A549 (cell line): Measurements from ENCODE around the gene ANKRD36.
"Not testable (repeated sequence)": the region's sequence is repeated elsewhere in the genome, so short reads cannot be mapped to it uniquely, and the experiment has no call there.

ENCODE experiments used
- BHLHE40 ChIP-seq: IDR thresholded peaks from 2 replicates; pipeline ENCODE4 v1.6.1; 2012; ENCODE audit warnings: low read depth, low read length, inconsistent platforms
- CBX8 ChIP-seq: fragments of 200-600 bp; sonication (generic); IDR thresholded peaks from 2 replicates; pipeline ENCODE4 v1.6.1; 2016
- CEBPB ChIP-seq, 2 experiments: fragments of >200 bp in 1 of 2; sonication (Bioruptor Twin) in 1 of 2; formaldehyde crosslinking in 1 of 2; IDR thresholded peaks; 2 replicates each; pipeline ENCODE4 v1.6.1; 2012 to 2016
- EP300 ChIP-seq, 2 experiments: fragments of >200 bp; sonication (Bioruptor Twin); formaldehyde crosslinking; IDR thresholded peaks; 2 replicates in 1 of 2; 3 replicates in 1 of 2; pipeline ENCODE4 v1.6.1; 2016 to 2017
- HOXB5 ChIP-seq: fragments of 250-450 bp; sonication (Bioruptor Pico); IDR thresholded peaks from 2 replicates; pipeline ENCODE4 v1.5.0; 2020; ENCODE audit warnings: mild to moderate bottlenecking, moderate library complexity
- JUN ChIP-seq, 2 experiments: fragments of >200 bp; sonication (Bioruptor Twin); formaldehyde crosslinking; IDR thresholded peaks; 2 replicates in 1 of 2; 3 replicates in 1 of 2; pipeline ENCODE4 v1.6.1; 2016 to 2017
- MAX ChIP-seq: IDR thresholded peaks from 2 replicates; pipeline ENCODE4 v1.6.1; 2012
- POLR2A ChIP-seq: IDR thresholded peaks from 2 replicates; pipeline ENCODE4 v1.6.1; 2012; ENCODE audit warnings: mild to moderate bottlenecking, low read length
- REST ChIP-seq: fragments of 200-600 bp; sonication (generic); IDR thresholded peaks from 2 replicates; pipeline ENCODE4 v1.6.1; 2016; ENCODE audit warnings: antibody characterized with exemption, mild to moderate bottlenecking, moderate library complexity
- TF ChIP-seq, protein P1 (sequence below): fragments of >200 bp; sonication (Bioruptor Twin); formaldehyde crosslinking; IDR thresholded peaks from 3 replicates; pipeline ENCODE4 v1.5.1; 2016
- TF ChIP-seq, protein P2 (sequence below): fragments of 450-650 bp; IDR thresholded peaks from 2 replicates; pipeline ENCODE4 v1.6.1; 2014; ENCODE audit warnings: antibody characterized with exemption

GRCh38 chr2:97113050-97113881 is at the start of gene ANKRD36:
- not testable (repeated sequence) for TF ChIP-seq REST; CEBPB (IDR thresholded peaks at IDR 0.05); HOXB5 (CRISPR knock-in tag); CBX8; EP300 (IDR thresholded peaks at IDR 0.05); BHLHE40
- TF ChIP-seq JUN (IDR thresholded peaks at IDR 0.05): peak; percentile 37 to 64; a peak in 1 of 5 replicates
- TF ChIP-seq, protein P1, sequence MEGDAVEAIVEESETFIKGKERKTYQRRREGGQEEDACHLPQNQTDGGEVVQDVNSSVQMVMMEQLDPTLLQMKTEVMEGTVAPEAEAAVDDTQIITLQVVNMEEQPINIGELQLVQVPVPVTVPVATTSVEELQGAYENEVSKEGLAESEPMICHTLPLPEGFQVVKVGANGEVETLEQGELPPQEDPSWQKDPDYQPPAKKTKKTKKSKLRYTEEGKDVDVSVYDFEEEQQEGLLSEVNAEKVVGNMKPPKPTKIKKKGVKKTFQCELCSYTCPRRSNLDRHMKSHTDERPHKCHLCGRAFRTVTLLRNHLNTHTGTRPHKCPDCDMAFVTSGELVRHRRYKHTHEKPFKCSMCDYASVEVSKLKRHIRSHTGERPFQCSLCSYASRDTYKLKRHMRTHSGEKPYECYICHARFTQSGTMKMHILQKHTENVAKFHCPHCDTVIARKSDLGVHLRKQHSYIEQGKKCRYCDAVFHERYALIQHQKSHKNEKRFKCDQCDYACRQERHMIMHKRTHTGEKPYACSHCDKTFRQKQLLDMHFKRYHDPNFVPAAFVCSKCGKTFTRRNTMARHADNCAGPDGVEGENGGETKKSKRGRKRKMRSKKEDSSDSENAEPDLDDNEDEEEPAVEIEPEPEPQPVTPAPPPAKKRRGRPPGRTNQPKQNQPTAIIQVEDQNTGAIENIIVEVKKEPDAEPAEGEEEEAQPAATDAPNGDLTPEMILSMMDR: peak; percentile 43
- TF ChIP-seq, protein P2, sequence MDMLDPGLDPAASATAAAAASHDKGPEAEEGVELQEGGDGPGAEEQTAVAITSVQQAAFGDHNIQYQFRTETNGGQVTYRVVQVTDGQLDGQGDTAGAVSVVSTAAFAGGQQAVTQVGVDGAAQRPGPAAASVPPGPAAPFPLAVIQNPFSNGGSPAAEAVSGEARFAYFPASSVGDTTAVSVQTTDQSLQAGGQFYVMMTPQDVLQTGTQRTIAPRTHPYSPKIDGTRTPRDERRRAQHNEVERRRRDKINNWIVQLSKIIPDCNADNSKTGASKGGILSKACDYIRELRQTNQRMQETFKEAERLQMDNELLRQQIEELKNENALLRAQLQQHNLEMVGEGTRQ: not testable (repeated sequence)
- peak; percentile 74 for TF ChIP-seq MAX
- TF ChIP-seq POLR2A: peak; percentile 34; the same call in 1 of the 2 replicates
